ENCODE results near the gene ARRDC3.

ARRDC3 gene

DNA sequence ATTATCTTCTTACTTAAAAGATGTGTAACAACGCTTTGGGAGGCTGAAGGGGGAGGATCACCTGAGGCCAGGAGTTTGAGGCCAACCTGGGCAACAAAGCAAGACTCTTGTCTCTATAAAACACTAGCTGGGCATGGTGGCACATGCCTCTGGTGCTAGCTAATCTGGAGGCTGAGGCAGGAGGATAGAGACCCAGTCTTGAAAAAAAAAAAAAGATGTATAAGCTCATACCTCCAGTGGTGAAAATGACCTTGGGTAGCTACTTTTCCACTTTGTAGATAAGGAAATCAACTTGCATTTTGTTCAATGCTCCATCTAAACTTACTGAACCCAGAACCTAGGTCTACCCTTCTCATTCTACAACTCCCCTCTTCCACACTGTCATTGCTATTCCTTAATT is 16.6 kb downstream of the ARRDC3 start (continued):
- TF ChIP-seq, protein P1, sequence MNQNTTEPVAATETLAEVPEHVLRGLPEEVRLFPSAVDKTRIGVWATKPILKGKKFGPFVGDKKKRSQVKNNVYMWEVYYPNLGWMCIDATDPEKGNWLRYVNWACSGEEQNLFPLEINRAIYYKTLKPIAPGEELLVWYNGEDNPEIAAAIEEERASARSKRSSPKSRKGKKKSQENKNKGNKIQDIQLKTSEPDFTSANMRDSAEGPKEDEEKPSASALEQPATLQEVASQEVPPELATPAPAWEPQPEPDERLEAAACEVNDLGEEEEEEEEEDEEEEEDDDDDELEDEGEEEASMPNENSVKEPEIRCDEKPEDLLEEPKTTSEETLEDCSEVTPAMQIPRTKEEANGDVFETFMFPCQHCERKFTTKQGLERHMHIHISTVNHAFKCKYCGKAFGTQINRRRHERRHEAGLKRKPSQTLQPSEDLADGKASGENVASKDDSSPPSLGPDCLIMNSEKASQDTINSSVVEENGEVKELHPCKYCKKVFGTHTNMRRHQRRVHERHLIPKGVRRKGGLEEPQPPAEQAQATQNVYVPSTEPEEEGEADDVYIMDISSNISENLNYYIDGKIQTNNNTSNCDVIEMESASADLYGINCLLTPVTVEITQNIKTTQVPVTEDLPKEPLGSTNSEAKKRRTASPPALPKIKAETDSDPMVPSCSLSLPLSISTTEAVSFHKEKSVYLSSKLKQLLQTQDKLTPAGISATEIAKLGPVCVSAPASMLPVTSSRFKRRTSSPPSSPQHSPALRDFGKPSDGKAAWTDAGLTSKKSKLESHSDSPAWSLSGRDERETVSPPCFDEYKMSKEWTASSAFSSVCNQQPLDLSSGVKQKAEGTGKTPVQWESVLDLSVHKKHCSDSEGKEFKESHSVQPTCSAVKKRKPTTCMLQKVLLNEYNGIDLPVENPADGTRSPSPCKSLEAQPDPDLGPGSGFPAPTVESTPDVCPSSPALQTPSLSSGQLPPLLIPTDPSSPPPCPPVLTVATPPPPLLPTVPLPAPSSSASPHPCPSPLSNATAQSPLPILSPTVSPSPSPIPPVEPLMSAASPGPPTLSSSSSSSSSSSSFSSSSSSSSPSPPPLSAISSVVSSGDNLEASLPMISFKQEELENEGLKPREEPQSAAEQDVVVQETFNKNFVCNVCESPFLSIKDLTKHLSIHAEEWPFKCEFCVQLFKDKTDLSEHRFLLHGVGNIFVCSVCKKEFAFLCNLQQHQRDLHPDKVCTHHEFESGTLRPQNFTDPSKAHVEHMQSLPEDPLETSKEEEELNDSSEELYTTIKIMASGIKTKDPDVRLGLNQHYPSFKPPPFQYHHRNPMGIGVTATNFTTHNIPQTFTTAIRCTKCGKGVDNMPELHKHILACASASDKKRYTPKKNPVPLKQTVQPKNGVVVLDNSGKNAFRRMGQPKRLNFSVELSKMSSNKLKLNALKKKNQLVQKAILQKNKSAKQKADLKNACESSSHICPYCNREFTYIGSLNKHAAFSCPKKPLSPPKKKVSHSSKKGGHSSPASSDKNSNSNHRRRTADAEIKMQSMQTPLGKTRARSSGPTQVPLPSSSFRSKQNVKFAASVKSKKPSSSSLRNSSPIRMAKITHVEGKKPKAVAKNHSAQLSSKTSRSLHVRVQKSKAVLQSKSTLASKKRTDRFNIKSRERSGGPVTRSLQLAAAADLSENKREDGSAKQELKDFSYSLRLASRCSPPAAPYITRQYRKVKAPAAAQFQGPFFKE (tag by site-specific recombination; IDR thresholded peaks at IDR 0.05; ENCODE audit: borderline replicate concordance), result no peak
- TF ChIP-seq ZIC2 (tag by site-specific recombination; IDR thresholded peaks at IDR 0.05) (no peak), ZNF169 (tag by site-specific recombination; IDR thresholded peaks at IDR 0.05) (no peak), ZNF768 (tag by site-specific recombination; IDR thresholded peaks at IDR 0.05) (no peak), ZEB2 (tag by site-specific recombination; IDR thresholded peaks at IDR 0.05) (no peak), KLF16 (tag by site-specific recombination; IDR thresholded peaks at IDR 0.05) (no peak), ZBTB21 (tag by site-specific recombination; IDR thresholded peaks at IDR 0.05) (no peak), ZNF747 (tag by site-specific recombination; IDR thresholded peaks at IDR 0.05) (no peak)
- TF ChIP-seq, protein P2, sequence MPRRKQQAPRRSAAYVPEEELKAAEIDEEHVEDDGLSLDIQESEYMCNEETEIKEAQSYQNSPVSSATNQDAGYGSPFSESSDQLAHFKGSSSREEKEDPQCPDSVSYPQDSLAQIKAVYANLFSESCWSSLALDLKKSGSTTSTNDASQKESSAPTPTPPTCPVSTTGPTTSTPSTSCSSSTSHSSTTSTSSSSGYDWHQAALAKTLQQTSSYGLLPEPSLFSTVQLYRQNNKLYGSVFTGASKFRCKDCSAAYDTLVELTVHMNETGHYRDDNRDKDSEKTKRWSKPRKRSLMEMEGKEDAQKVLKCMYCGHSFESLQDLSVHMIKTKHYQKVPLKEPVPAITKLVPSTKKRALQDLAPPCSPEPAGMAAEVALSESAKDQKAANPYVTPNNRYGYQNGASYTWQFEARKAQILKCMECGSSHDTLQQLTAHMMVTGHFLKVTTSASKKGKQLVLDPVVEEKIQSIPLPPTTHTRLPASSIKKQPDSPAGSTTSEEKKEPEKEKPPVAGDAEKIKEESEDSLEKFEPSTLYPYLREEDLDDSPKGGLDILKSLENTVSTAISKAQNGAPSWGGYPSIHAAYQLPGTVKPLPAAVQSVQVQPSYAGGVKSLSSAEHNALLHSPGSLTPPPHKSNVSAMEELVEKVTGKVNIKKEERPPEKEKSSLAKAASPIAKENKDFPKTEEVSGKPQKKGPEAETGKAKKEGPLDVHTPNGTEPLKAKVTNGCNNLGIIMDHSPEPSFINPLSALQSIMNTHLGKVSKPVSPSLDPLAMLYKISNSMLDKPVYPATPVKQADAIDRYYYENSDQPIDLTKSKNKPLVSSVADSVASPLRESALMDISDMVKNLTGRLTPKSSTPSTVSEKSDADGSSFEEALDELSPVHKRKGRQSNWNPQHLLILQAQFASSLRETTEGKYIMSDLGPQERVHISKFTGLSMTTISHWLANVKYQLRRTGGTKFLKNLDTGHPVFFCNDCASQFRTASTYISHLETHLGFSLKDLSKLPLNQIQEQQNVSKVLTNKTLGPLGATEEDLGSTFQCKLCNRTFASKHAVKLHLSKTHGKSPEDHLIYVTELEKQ (tag by site-specific recombination; IDR thresholded peaks at IDR 0.05; ENCODE audit: borderline replicate concordance), result no peak
- TF ChIP-seq, protein P3, sequence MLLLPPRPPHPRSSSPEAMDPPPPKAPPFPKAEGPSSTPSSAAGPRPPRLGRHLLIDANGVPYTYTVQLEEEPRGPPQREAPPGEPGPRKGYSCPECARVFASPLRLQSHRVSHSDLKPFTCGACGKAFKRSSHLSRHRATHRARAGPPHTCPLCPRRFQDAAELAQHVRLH (tag by site-specific recombination; IDR thresholded peaks at IDR 0.05), result no peak

DNA sequence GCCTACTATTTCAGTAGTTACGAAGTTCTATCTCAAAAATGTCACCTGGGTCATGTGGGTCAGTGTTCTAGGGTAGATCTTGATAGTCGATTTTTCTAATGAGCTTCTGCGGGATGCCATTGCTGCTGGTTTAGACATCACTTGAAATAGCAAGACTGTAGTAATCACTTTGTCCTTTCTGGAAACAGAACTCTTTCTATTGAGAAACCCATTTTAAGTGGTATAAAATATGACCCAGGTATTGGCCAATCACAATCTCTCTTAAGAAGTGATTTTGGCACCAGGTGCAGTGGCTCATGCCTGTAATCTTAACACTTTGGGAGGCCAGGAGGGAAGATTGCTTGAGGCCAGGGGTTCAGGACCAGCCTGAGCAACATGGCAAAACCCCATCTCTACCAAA is 17.6 kb downstream of the ARRDC3 start:
- ChIA-PET CTCF (interaction anchor here (0.6 kb wide), 1 partner anchor 821 kb away, joined by 3 read pairs; no protein-coding TSS in a partner anchor), POLR2A (interaction anchor here (0.7 kb wide), 1 partner anchor 574 kb away, joined by 3 read pairs; no protein-coding TSS in a partner anchor)
- H3K4me1 ChIP-seq (ENCODE audit: control insufficient read depth, insufficient read depth, low read length), result no peaks in the 10 kb centered on the region
- no peaks in the 10 kb centered on the region for H3K9me3 ChIP-seq (ENCODE audit: control insufficient read depth, insufficient read depth, low read depth, low read length)
- H3K27ac ChIP-seq (ENCODE audit: extremely low read depth, low read depth, low read length), result no peak overlapping the region
- H3K36me3 ChIP-seq (ENCODE audit: control insufficient read depth in 2 of 2, insufficient read depth in 1 of 2, low read length in 2 of 2), result peaks cover 14 to 22% of the 10 kb centered on the region in 2 experiments; a peak in 2 of 3 replicates
- no peak overlapping the region for H3K4me3 ChIP-seq (ENCODE audit: low read depth, low read length)
- TF ChIP-seq ZNF830 (tag by site-specific recombination; IDR thresholded peaks at IDR 0.05; ENCODE audit: low read depth) (no peak), ZNF530 (tag by site-specific recombination; IDR thresholded peaks at IDR 0.05; ENCODE audit: low read depth) (no peak), ZNF404 (tag by site-specific recombination; IDR thresholded peaks at IDR 0.05) (no peak), ZNF174 (tag by site-specific recombination; IDR thresholded peaks at IDR 0.05) (no peak), ZNF175 (tag by site-specific recombination; IDR thresholded peaks at IDR 0.05) (no peak), ZIC2 (tag by site-specific recombination; IDR thresholded peaks at IDR 0.05) (no peak), HOXC10 (CRISPR knock-in tag; IDR thresholded peaks at IDR 0.05) (no peak)
- TF ChIP-seq, protein P1 (tag by site-specific recombination; IDR thresholded peaks at IDR 0.05; ENCODE audit: borderline replicate concordance), result no peak

Measured in HEK293 (cell line).